IMR-90 (cell line): ENCODE data around the gene OSTN.
"Not testable (repeated sequence)": the region's sequence is repeated elsewhere in the genome, so short reads cannot be mapped to it uniquely, and the experiment has no call there.

ENCODE experiments used
- CEBPB ChIP-seq: IDR thresholded peaks from 2 replicates; pipeline ENCODE4 v1.6.1; 2012; ENCODE audit warnings: low read depth, low read length, improper control_type of control experiment
- CHD1 ChIP-seq: IDR thresholded peaks from 2 replicates; pipeline ENCODE4 v1.6.1; 2012; ENCODE audit warnings: low read depth, low read length, improper control_type of control experiment
- CTCF ChIP-seq: conservative IDR thresholded peaks from 2 replicates; pipeline ENCODE4 v1.5.1; 2012; ENCODE audit warnings: mild to moderate bottlenecking, low read depth, low read length, improper control_type of control experiment
- FOS ChIP-seq: fragments of 150-350 bp; IDR thresholded peaks from 2 replicates; pipeline ENCODE4 v1.6.1; 2016; ENCODE audit warnings: low read depth, low read length
- MAZ ChIP-seq: IDR thresholded peaks from 2 replicates; pipeline ENCODE4 v1.6.1; 2012; ENCODE audit warnings: low read depth, mild to moderate bottlenecking, low read length, improper control_type of control experiment, moderate library complexity, borderline replicate concordance
- NFE2L2 ChIP-seq: fragments of 150-350 bp; IDR thresholded peaks from 2 replicates; pipeline ENCODE4 v1.6.1; 2016; ENCODE audit warnings: low read depth, mild to moderate bottlenecking, low read length
- POLR2A ChIP-seq: IDR thresholded peaks from 2 replicates; pipeline ENCODE4 v1.6.1; 2012; ENCODE audit warnings: mild to moderate bottlenecking, low read depth, low read length
- RAD21 ChIP-seq: IDR thresholded peaks from 2 replicates; pipeline ENCODE4 v1.6.1; 2012; ENCODE audit warnings: low read length, improper control_type of control experiment
- RCOR1 ChIP-seq: IDR thresholded peaks from 2 replicates; pipeline ENCODE4 v1.6.1; 2012; ENCODE audit warnings: mild to moderate bottlenecking, low read length, improper control_type of control experiment; ENCODE audit not compliant: insufficient replicate concordance
- RFX5 ChIP-seq: IDR thresholded peaks from 2 replicates; pipeline ENCODE4 v1.8.0; 2012; ENCODE audit warnings: low read depth, mild to moderate bottlenecking, low read length, moderate library complexity
- SMC3 ChIP-seq: fragments of 150-350 bp; IDR thresholded peaks from 2 replicates; pipeline ENCODE4 v1.6.1; 2016; ENCODE audit warnings: low read depth, mild to moderate bottlenecking, antibody characterized with exemption, low read length, moderate library complexity
- USF2 ChIP-seq: fragments of 150-350 bp; IDR thresholded peaks from 2 replicates; pipeline ENCODE4 v1.6.1; 2017; ENCODE audit warnings: mild to moderate bottlenecking, antibody characterized with exemption, low read length, low read depth

GRCh38 chr3:191192270-191192669 lies 6.8 kb upstream of the OSTN start:
- TF ChIP-seq CTCF, POLR2A, NFE2L2, USF2, SMC3, CHD1, RCOR1, FOS, RFX5, RAD21, CEBPB, MAZ: not testable (repeated sequence)
